Aorta (tissue), 5 donors: ENCODE measurements around the gene CCNA2. TPM values are rescaled to one million over a fixed set of nuclear protein-coding genes. Genes with fewer than 3 reads are reported as not detected.
A peak's percentile ranks its signal among the peaks of the same experiment; 100 is the strongest.

Experiments used
- ATAC-seq: fragments of 200-7000 bp; cut with Tn5 transposase; one replicate; pipeline ENCODE4 v1.9.1; 2022; ENCODE audit warnings: moderate library complexity; ENCODE audit not compliant: low FRiP score
- DNase-seq, 2 donors: peaks; one replicate each; pipeline ENCODE4 v3.0.0-alpha.2; 2020
- H3K27ac ChIP-seq, 2 donors: one replicate each; pipeline ENCODE4 v1.5.1; 2013; ENCODE audit warnings: low read length in 2 of 2, mild to moderate bottlenecking in 2 of 2, moderate library complexity in 2 of 2, control low read depth in 1 of 2, inconsistent platforms in 1 of 2, low read depth in 1 of 2
- H3K27me3 ChIP-seq, 2 donors: one replicate each; pipeline ENCODE4 v1.6.1; 2013; ENCODE audit warnings: control low read depth in 1 of 2, low read length in 1 of 2, mild to moderate bottlenecking in 1 of 2, moderate library complexity in 1 of 2; ENCODE audit not compliant: insufficient read depth in 2 of 2, control insufficient read depth in 1 of 2
- H3K36me3 ChIP-seq, 2 donors: one replicate each; pipeline ENCODE4 v1.6.1; 2013; ENCODE audit warnings: control low read depth in 1 of 2, low read length in 1 of 2, mild to moderate bottlenecking in 1 of 2; ENCODE audit not compliant: insufficient read depth in 2 of 2, control insufficient read depth in 1 of 2
- H3K4me1 ChIP-seq, 2 donors: one replicate each; pipeline ENCODE4 v1.6.1; 2013; ENCODE audit warnings: low read length in 2 of 2, control low read depth in 1 of 2, mild to moderate bottlenecking in 1 of 2, moderate library complexity in 1 of 2; ENCODE audit not compliant: insufficient read depth in 2 of 2, control insufficient read depth in 1 of 2
- H3K4me3 ChIP-seq, 2 donors: one replicate each; pipeline ENCODE4 v1.5.1; 2013; ENCODE audit warnings: low read length in 2 of 2, control low read depth in 1 of 2, mild to moderate bottlenecking in 1 of 2
- H3K9me3 ChIP-seq: one replicate; pipeline ENCODE4 v1.6.1; 2013; ENCODE audit warnings: mild to moderate bottlenecking, low read length; ENCODE audit not compliant: control insufficient read depth
- WGBS, 2 donors: extraction: QIAGEN DNeasy Blood & Tissue Kit; methylation state at CpG; one replicate each; pipeline ENCODE4 v1.1.7; 2013; 5-methylcytosine and 5-hydroxymethylcytosine counted together
- intact Hi-C, 2 donors: fragments of 100-400 bp; cut with DNase I; formaldehyde crosslinking; loops; one replicate each; pipeline versions ENCODE4 v1.14.2 to v1.15.0; 2022
- polyA plus RNA-seq, 2 donors: library from polyadenylated mRNA; stranded (reverse); fragments of 200-250 nt; gene quantifications; one replicate each; pipeline ENCODE4 v1.2.3, GENCODE V29; 2013
- total RNA-seq, 2 donors: library from RNA; stranded (reverse); fragmentation: NEBNext Ultra II Directional; extraction: Animal tissue kit (Norgen Biotek cat#: 25700); gene quantifications; one replicate each; pipeline ENCODE4 v1.2.1, GENCODE V29; 2021
- donor health status: healthy with polysubstance abuse.
- donor health status: Bipolar disorder and iron deficiency.
- donor health status: DM: no; HTN: no; CAD: no.
- donor health status: DM: no; HTN: no; CAD: no.
- donor health status: DM: yes; HTN: yes; CAD: no.

The CCNA2 gene
- total and polyA plus RNA-seq, 4 donors, result 0.56 to 2.6 (median 1.6) TPM

- intact Hi-C loops, result no loop called here
- H3K27ac ChIP-seq, result no peak overlapping the region
- H3K4me3 ChIP-seq, result no peak overlapping the region
- ATAC-seq (no peak), DNase-seq (no peak)
- no peaks in the 10 kb centered on the region for H3K4me1 ChIP-seq
- H3K36me3 ChIP-seq, result peaks cover 0 to 4% of the 10 kb centered on the region in 2 donors
- 70 to 81% methylated on average over 1 of the region's 1 CpG for WGBS, 2 donors
- no peaks in the 10 kb centered on the region for H3K9me3 ChIP-seq
- H3K27me3 ChIP-seq, result no peaks in the 10 kb centered on the region
These were observed 6.0 kb downstream of the CCNA2 start for GRCh38 chr4:121817701-121818100.

- peaks cover 4% of the 10 kb centered on the region in 2 donors for H3K36me3 ChIP-seq
- intact Hi-C loops, result no loop called here
These were observed 6.7 kb downstream of the CCNA2 start for GRCh38 chr4:121817006-121817405.

GRCh38 chr4:121814756-121815155 is 8.9 kb downstream of the CCNA2 start:
- DNase-seq, result no peak
- 64 to 71% methylated on average over 2 of the region's 2 CpGs for WGBS, 2 donors
- intact Hi-C loops, result no loop called here
- H3K36me3 ChIP-seq, result peaks cover 6 to 9% of the 10 kb centered on the region in 2 donors
- ATAC-seq, result no peak
- H3K27me3 ChIP-seq, result no peaks in the 10 kb centered on the region
- H3K4me3 ChIP-seq, result no peak overlapping the region
- H3K4me1 ChIP-seq, result no peaks in the 10 kb centered on the region
- no peak overlapping the region for H3K27ac ChIP-seq
- H3K9me3 ChIP-seq, result no peaks in the 10 kb centered on the region

More at GRCh38 chr4:121817006-121817405, 6.7 kb downstream of the CCNA2 start:
- H3K9me3 ChIP-seq, result no peaks in the 10 kb centered on the region
- no peak overlapping the region for H3K4me3 ChIP-seq
- DNase-seq (no peak), ATAC-seq (no peak)
- no peaks in the 10 kb centered on the region for H3K4me1 ChIP-seq
- no peaks in the 10 kb centered on the region for H3K27me3 ChIP-seq
- no peak overlapping the region for H3K27ac ChIP-seq
- WGBS, 2 donors, result 87 to 92% methylated on average over 3 of the region's 3 CpGs

GRCh38 chr4:121811122-121811521 is 12.6 kb downstream of the CCNA2 start:
- Histone ChIP-seq H3K4me3 (no peak overlapping the region), H3K27ac (no peak overlapping the region), H3K36me3 (peaks cover 4 to 10% of the 10 kb centered on the region in 2 donors), H3K9me3 (no peaks in the 10 kb centered on the region), H3K27me3 (no peaks in the 10 kb centered on the region), H3K4me1 (no peaks in the 10 kb centered on the region)
- intact Hi-C loops, result no loop called here
- ATAC-seq, result no peak
- DNase-seq, result no peak

- Histone ChIP-seq H3K36me3 (peaks cover 1 to 8% of the 10 kb centered on the region in 2 donors), H3K9me3 (no peaks in the 10 kb centered on the region), H3K27ac (no peak overlapping the region), H3K4me1 (no peaks in the 10 kb centered on the region), H3K4me3 (no peak overlapping the region), H3K27me3 (no peaks in the 10 kb centered on the region)
- ATAC-seq, result no peak
- DNase-seq, result no peak
- 81 to 82% methylated on average over 4 of the region's 4 CpGs for whole genome bisulfite sequencing, 2 donors
- intact Hi-C loops, result no loop called here
These were observed 17.3 kb downstream of the CCNA2 start for GRCh38 chr4:121806411-121806810.

- H3K36me3 ChIP-seq, result peaks cover 0 to 4% of the 10 kb centered on the region in 2 donors
- H3K4me1 ChIP-seq, result no peaks in the 10 kb centered on the region
- peak overlapping the region; percentile 59 to 69 for H3K4me3 ChIP-seq
- 10 to 13% methylated on average over 4 of the region's 4 CpGs for WGBS, 2 donors
- ATAC-seq (no peak), DNase-seq (no peak)
- no peaks in the 10 kb centered on the region for H3K27me3 ChIP-seq
- intact Hi-C loops, result loop anchor here in 1 of 2 donors (5.0 kb wide), 1 partner anchor 104 kb away; the partner anchor contains the start of gene ANXA5
- H3K27ac ChIP-seq, result no peak overlapping the region
- H3K9me3 ChIP-seq, result no peaks in the 10 kb centered on the region
These were observed 22.0 kb downstream of the CCNA2 start for GRCh38 chr4:121801715-121802075.

GRCh38 chr4:121800961-121801714 is 22.5 kb downstream of the CCNA2 start, which contains the start of gene EXOSC9:
EXOSC9 (plus strand) TSS chr4:121801323; CDS start chr4:121801425, 102 bp downstream.
- Histone ChIP-seq H3K4me1 (no peaks in the 10 kb centered on the region), H3K27me3 (no peaks in the 10 kb centered on the region), H3K9me3 (no peaks in the 10 kb centered on the region), H3K4me3 (peak within 1 kb of the TSS; percentile 67 to 69), H3K36me3 (peaks cover 0 to 4% of the 10 kb centered on the region in 2 donors), H3K27ac (peak within 1 kb of the TSS; percentile 85 to 96)
- DNase-seq (peak; percentile 96 to 99), ATAC-seq (peak; percentile 97)
- intact Hi-C loops, result loop anchor here in 1 of 2 donors (5.0 kb wide), 1 partner anchor 104 kb away; the partner anchor contains the start of gene ANXA5
- WGBS, 2 donors, result 0% methylated on average over 48 of the region's 48 CpGs

- Histone ChIP-seq H3K27ac (peak overlapping the region; percentile 85 to 96), H3K9me3 (no peaks in the 10 kb centered on the region), H3K27me3 (no peaks in the 10 kb centered on the region), H3K36me3 (peaks cover 0 to 4% of the 10 kb centered on the region in 2 donors), H3K4me3 (peak overlapping the region; percentile 67 to 69), H3K4me1 (no peaks in the 10 kb centered on the region)
- intact Hi-C loops, result loop anchor here in 1 of 2 donors (5.0 kb wide), 1 partner anchor 103 kb away; the partner anchor contains the start of gene ANXA5
- no peak for DNase-seq
- ATAC-seq, result peak; percentile 30
- 14 to 18% methylated on average over 8 of the region's 8 CpGs for WGBS, 2 donors
These were observed 23.1 kb downstream of the CCNA2 start for GRCh38 chr4:121800638-121800960.
